Spleen (tissue), 7 donors: ENCODE data around the gene SORCS2.

Experiments
- CTCF ChIP-seq, 11 experiments: fragments of 200-600 bp in 7 of 11; fragments of 450-650 bp in 4 of 11; sonication (generic) in 4 of 11; IDR thresholded peaks in 8 of 11; conservative IDR thresholded peaks in 3 of 11; 1 replicate in 7 of 11; 2 replicates in 4 of 11; pipeline versions ENCODE4 v1.4.0 to v1.8.0; 2016 to 2021; ENCODE audit warnings: antibody characterized with exemption in 11 of 11, inconsistent platforms in 4 of 11, mild to moderate bottlenecking in 1 of 11
- POLR2A ChIP-seq, 3 donors: fragments of 450-650 bp; IDR thresholded peaks; one replicate each; pipeline ENCODE4 v1.5.1; 2017; ENCODE audit warnings: antibody characterized with exemption in 3 of 3, mild to moderate bottlenecking in 1 of 3
- POLR2AphosphoS5 ChIP-seq, 3 donors: sonication (generic); formaldehyde crosslinking; IDR thresholded peaks; one replicate each; pipeline ENCODE4 v1.5.1; 2017; ENCODE audit warnings: antibody characterized with exemption in 3 of 3
- donor health status: DM: no; HTN: no; CAD: no; lungs with moderate emphysema.
- donor health status: DM: no; HTN: no; CAD: no.
- donor health status: DM: no; HTN: no; CAD: no.

- TF ChIP-seq POLR2A (IDR thresholded peaks at IDR 0.05), result no peak
- TF ChIP-seq CTCF (IDR thresholded peaks at IDR 0.05 in 8 of 11, conservative IDR thresholded peaks at IDR 0.05 in 3 of 11), result no peak
- no peak for TF ChIP-seq POLR2AphosphoS5 (IDR thresholded peaks at IDR 0.05)
Measured at GRCh38 chr4:7302781-7303404, 110.6 kb downstream of the SORCS2 start.
